ENCODE results near the gene TMEM263.

DNA sequence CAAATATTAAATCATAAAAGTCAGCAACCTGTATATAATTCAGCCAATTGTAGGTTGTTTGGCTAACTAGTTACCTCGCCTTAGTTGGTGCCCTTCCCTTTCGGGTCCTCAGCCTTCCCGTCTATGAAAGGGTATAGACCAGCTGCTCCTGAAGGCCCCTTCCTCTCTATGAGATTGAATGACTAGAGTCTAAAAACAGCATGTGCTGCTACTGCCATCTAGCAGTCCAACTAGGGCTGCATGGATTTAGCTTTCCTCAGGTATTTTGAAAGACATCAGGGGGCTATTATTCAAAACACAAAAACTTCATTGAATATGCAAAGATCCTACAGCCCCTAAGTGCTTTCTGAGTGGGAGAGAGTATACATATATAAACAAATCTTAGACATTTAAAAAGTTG lies 37.0 kb upstream of the TMEM263 start:
- TF ChIP-seq CTCF (IDR thresholded peaks at IDR 0.05) = no peak
- TF ChIP-seq POLR2AphosphoS5 (IDR thresholded peaks at IDR 0.05; ENCODE audit: insufficient read depth in 1 of 2, low read depth in 1 of 2) = no peak
- TF ChIP-seq POLR2A (IDR thresholded peaks at IDR 0.05) = no peak

Measured in vagina (tissue), 2 donors.